Ascending aorta (tissue), 2 donors: ENCODE results near the gene MUC13. TPM values are rescaled to one million over a fixed set of nuclear protein-coding genes. Genes with fewer than 3 reads are reported as not detected.

Source experiments
- DNase-seq, 2 donors: peaks; one replicate each; pipeline ENCODE4 v3.0.0-alpha.2; 2019; ENCODE audit warnings: low spot score in 2 of 2
- H3K27ac ChIP-seq, 2 donors: fragments of 200-600 bp; sonication (generic); one replicate each; pipeline ENCODE4 v1.5.1; 2016 to 2017; ENCODE audit warnings: mild to moderate bottlenecking in 1 of 2
- H3K27me3 ChIP-seq: fragments of 200-600 bp; sonication (generic); one replicate; pipeline ENCODE4 v1.5.1; 2017
- H3K36me3 ChIP-seq, 2 donors: fragments of 200-600 bp; sonication (generic); one replicate each; pipeline ENCODE4 v1.5.1; 2016
- H3K4me1 ChIP-seq, 2 donors: fragments of 200-600 bp; sonication (generic); one replicate each; pipeline ENCODE4 v1.5.1; 2016 to 2017; ENCODE audit warnings: mild to moderate bottlenecking in 1 of 2
- H3K4me3 ChIP-seq, 2 donors: fragments of 200-600 bp; sonication (generic); one replicate each; pipeline ENCODE4 v1.5.1; 2016 to 2017; ENCODE audit warnings: mild to moderate bottlenecking in 1 of 2
- H3K9me3 ChIP-seq, 2 donors: fragments of 200-600 bp; sonication (generic); one replicate each; pipeline ENCODE4 v1.5.1; 2016
- CTCF ChIP-seq, 3 experiments: fragments of 200-600 bp in 2 of 3; fragments of 450-650 bp in 1 of 3; sonication (generic) in 2 of 3; IDR thresholded peaks; one replicate each; pipeline ENCODE4 v1.5.1; 2016 to 2019; ENCODE audit warnings: antibody characterized with exemption in 3 of 3, mild to moderate bottlenecking in 1 of 3, moderate library complexity in 1 of 3
- intact Hi-C: fragments of 100-400 bp; cut with DNase I; formaldehyde crosslinking; loops from one replicate; pipeline ENCODE4 v1.15.1; 2023
- total RNA-seq: library from RNA; depleted of rRNA; stranded (reverse); fragments of >200 nt; gene quantifications from one replicate; pipeline ENCODE4 v1.1.0, GENCODE V29; 2016

MUC13 gene
- total RNA-seq, 1 donor from 2014 or later: not detected

GRCh38 chr3:124935794-124936542 lies 1.4 kb upstream of the MUC13 start:
- no peak for DNase-seq
- Histone ChIP-seq H3K27ac (no peak overlapping the region), H3K36me3 (no peaks in the 10 kb centered on the region), H3K9me3 (no peaks in the 10 kb centered on the region), H3K4me1 (no peaks in the 10 kb centered on the region), H3K27me3 (no peaks in the 10 kb centered on the region), H3K4me3 (no peak overlapping the region)
- intact Hi-C loops: no loop called here
- TF ChIP-seq CTCF (IDR thresholded peaks at IDR 0.05): no peak

GRCh38 chr3:124935264-124935663 lies 713 bp upstream of the MUC13 start:
- H3K36me3 ChIP-seq: no peaks in the 10 kb centered on the region
- intact Hi-C loops: no loop called here
- no peak for DNase-seq
- H3K4me3 ChIP-seq: no peak overlapping the region
- no peak overlapping the region for H3K27ac ChIP-seq
- no peak for TF ChIP-seq CTCF (IDR thresholded peaks at IDR 0.05)
- H3K9me3 ChIP-seq: no peaks in the 10 kb centered on the region
- H3K4me1 ChIP-seq: no peaks in the 10 kb centered on the region
- H3K27me3 ChIP-seq: no peaks in the 10 kb centered on the region

- Histone ChIP-seq H3K27ac (no peak overlapping the region), H3K4me3 (no peak overlapping the region), H3K9me3 (no peaks in the 10 kb centered on the region), H3K36me3 (no peaks in the 10 kb centered on the region), H3K27me3 (no peaks in the 10 kb centered on the region), H3K4me1 (no peaks in the 10 kb centered on the region)
- TF ChIP-seq CTCF (IDR thresholded peaks at IDR 0.05): peak; percentile 64 to 71 (median 66)
- peak in 1 of 2 donors; percentile 82 for DNase-seq
- intact Hi-C loops: loop anchor here (2.0 to 5.0 kb wide), 3 partner anchors 236 to 659 kb away; no protein-coding TSS in a partner anchor
These were observed 6.0 kb downstream of the MUC13 start for GRCh38 chr3:124928333-124929202.

- Histone ChIP-seq H3K4me3 (no peak overlapping the region), H3K27ac (no peak overlapping the region), H3K9me3 (no peaks in the 10 kb centered on the region), H3K4me1 (no peaks in the 10 kb centered on the region), H3K36me3 (no peaks in the 10 kb centered on the region), H3K27me3 (no peaks in the 10 kb centered on the region)
- no peak for DNase-seq
- intact Hi-C loops: loop anchor here (2.0 to 5.0 kb wide), 3 partner anchors 237 to 660 kb away; no protein-coding TSS in a partner anchor
- no peak for TF ChIP-seq CTCF (IDR thresholded peaks at IDR 0.05)
These were observed 6.9 kb downstream of the MUC13 start for GRCh38 chr3:124927574-124928045.

- intact Hi-C loops: loop anchor here (5.0 kb wide), 1 partner anchor 661 kb away; no protein-coding TSS in a partner anchor
- TF ChIP-seq CTCF (IDR thresholded peaks at IDR 0.05): no peak
- H3K36me3 ChIP-seq: no peaks in the 10 kb centered on the region
- no peaks in the 10 kb centered on the region for H3K4me1 ChIP-seq
- H3K4me3 ChIP-seq: no peak overlapping the region
- no peak for DNase-seq
- no peaks in the 10 kb centered on the region for H3K9me3 ChIP-seq
- H3K27ac ChIP-seq: no peak overlapping the region
- H3K27me3 ChIP-seq: no peaks in the 10 kb centered on the region
These were observed 8.0 kb downstream of the MUC13 start for GRCh38 chr3:124926426-124927101.
